Left renal cortex interstitium (tissue), 4 donors: ENCODE data around the gene ACAN. TPM values are rescaled to one million over a fixed set of nuclear protein-coding genes. Genes with fewer than 3 reads are reported as not detected.

Experiments used
- DNase-seq, 4 donors: peaks; one replicate each; pipeline ENCODE4 v3.0.0-alpha.2; 2013; ENCODE audit warnings: low read depth in 4 of 4, low spot score in 2 of 4, missing footprints in 1 of 4
- polyA plus RNA-seq, 4 donors: library from polyadenylated mRNA; unstranded; fragments of 120-200 nt; gene quantifications; one replicate each; pipeline ENCODE4 v1.2.1, GENCODE V29; 2013; ENCODE audit not compliant: insufficient read length in 4 of 4

ACAN gene
- polyA plus RNA-seq, 4 donors = 2.2 to 5.2 (median 3.9) TPM

GRCh38 chr15:88839146-88839545 lies 35.9 kb downstream of the ACAN start:
- DNase-seq = no peak

DNA sequence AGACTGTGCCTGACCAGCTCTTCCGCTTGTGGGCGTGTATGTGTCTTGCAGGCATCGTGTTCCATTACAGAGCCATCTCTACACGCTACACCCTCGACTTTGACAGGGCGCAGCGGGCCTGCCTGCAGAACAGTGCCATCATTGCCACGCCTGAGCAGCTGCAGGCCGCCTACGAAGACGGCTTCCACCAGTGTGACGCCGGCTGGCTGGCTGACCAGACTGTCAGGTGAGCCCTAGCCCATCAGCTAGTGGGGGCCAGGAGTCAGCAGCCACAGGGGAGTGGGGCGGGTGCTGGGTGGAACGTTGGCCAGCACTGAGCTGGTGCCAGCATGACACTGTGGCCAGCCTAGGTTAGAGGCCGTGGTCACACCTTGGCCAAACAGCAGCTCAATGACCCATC lies 36.7 kb downstream of the ACAN start:
- DNase-seq = no peak

- DNase-seq = no peak
Observed at GRCh38 chr15:88841236-88841635, 38.0 kb downstream of the ACAN start.

GRCh38 chr15:88842156-88842555 lies 38.9 kb downstream of the ACAN start:
- no peak for DNase-seq

DNA sequence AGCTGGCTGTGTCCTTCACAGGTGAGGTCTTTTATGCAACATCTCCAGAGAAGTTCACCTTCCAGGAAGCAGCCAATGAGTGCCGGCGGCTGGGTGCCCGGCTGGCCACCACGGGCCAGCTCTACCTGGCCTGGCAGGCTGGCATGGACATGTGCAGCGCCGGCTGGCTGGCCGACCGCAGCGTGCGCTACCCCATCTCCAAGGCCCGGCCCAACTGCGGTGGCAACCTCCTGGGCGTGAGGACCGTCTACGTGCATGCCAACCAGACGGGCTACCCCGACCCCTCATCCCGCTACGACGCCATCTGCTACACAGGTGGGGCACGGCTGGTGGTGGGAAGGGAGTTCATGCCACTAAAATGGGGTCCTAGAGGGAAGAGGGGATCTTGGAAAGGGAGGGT lies 40.1 kb downstream of the ACAN start:
- no peak for DNase-seq

DNA sequence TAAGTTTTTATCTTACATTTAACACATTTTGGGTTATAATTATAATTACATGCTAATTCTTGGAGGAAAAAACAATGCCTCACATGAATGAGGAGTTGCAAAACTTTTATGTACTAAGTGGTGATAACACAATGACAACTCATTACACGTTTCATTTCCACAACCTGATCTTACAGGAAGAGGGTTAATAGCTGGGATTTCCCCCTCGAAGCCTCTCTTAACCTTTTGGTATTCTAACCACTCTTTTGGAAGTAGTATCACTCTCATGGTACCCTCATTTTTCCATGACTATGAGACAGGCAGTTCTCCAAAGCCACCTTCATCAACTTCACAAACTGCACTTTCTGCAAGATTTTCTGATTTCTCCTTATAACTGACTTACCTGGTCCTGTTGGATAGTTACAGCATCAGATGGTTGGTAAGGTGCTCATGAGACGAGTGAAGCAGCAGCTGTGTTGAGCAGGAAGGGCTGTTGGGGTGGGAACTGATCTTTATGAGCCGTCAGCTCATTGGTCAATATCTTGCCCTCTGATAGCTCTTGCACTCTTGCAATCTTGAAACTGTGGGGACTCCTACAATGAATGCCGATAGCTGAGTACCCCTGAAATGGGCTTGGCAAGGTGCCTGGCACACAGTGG lies 41.6 kb downstream of the ACAN start:
- no peak for DNase-seq

GRCh38 chr15:88845616-88846015 lies 42.4 kb downstream of the ACAN start:
- no peak for DNase-seq

GRCh38 chr15:88847144-88847543 lies 43.9 kb downstream of the ACAN start:
- no peak for DNase-seq

GRCh38 chr15:88848203-88848602 lies 45.0 kb downstream of the ACAN start:
- DNase-seq = no peak

DNA sequence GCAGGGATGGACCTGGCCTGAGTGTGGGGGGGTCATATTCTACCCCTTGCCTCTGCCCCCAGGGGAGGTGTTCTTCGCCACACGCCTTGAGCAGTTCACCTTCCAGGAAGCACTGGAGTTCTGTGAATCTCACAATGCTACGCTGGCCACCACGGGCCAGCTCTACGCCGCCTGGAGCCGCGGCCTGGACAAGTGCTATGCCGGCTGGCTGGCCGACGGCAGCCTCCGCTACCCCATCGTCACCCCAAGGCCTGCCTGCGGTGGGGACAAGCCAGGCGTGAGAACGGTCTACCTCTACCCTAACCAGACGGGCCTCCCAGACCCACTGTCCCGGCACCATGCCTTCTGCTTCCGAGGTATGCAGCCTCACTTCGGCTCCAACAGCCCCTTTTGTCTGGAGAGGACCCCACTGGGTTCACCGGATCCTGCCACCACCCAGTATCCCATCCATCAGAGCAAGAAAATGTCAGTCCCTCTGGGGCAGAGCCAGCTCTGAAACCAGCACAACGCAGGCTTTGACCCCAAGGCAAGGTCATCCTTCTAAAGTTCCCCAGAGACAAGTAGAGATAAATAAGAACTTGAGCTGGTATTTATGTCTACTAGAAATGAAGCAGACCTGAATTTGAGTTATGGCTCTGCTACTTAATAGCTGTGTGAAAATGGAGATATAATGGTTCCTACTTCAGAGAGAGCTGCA lies 46.3 kb downstream of the ACAN start:
- no peak for DNase-seq

DNA sequence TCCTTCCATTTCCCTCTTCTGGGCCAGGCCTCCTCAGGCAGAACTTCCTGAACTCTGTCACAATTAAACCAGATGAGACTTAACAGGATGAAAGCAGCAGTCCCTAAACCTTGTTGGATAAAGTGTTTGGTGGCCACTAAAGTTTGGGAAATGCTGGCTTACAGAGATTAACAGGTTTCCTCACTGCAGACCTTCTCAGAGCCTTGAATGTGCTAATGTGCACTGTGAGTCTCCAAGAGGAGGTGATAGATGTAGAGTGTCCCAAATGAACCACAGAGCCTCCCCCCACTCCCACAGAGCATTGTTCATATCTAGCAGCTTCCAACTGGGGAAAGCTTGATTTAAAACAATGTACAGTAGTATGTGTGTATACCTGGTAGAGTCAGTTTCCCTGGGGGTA lies 49.2 kb downstream of the ACAN start:
- no peak for DNase-seq

DNA sequence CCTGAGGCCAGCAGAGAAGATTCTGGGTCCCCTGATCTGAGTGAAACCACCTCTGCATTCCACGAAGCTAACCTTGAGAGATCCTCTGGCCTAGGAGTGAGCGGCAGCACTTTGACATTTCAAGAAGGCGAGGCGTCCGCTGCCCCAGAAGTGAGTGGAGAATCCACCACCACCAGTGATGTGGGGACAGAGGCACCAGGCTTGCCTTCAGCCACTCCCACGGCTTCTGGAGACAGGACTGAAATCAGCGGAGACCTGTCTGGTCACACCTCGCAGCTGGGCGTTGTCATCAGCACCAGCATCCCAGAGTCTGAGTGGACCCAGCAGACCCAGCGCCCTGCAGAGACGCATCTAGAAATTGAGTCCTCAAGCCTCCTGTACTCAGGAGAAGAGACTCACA lies 55.7 kb downstream of the ACAN start:
- no peak for DNase-seq

- no peak for DNase-seq
Observed at GRCh38 chr15:88859550-88859949, 56.3 kb downstream of the ACAN start.

GRCh38 chr15:88860212-88860611 lies 57.0 kb downstream of the ACAN start:
- no peak for DNase-seq

DNA sequence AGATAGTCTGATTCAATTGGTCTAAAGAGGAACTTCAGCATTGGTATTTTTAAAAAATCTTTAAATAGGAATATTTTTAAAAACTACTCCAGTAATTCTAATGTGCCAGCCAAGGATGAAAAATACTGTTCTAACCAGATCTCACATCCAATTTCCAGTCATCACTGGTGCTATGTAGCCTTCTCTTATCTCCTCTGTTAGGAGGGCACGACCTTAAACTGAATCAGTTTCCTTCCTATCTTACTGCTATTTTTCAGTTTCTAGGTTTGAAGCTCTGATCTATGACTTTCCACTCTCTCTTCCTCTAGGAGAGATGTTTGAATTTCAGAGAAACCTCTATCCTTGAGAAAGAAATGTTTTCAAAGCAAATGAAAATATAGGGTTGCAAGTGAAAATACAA lies 60.2 kb downstream of the ACAN start:
- no peak for DNase-seq

DNA sequence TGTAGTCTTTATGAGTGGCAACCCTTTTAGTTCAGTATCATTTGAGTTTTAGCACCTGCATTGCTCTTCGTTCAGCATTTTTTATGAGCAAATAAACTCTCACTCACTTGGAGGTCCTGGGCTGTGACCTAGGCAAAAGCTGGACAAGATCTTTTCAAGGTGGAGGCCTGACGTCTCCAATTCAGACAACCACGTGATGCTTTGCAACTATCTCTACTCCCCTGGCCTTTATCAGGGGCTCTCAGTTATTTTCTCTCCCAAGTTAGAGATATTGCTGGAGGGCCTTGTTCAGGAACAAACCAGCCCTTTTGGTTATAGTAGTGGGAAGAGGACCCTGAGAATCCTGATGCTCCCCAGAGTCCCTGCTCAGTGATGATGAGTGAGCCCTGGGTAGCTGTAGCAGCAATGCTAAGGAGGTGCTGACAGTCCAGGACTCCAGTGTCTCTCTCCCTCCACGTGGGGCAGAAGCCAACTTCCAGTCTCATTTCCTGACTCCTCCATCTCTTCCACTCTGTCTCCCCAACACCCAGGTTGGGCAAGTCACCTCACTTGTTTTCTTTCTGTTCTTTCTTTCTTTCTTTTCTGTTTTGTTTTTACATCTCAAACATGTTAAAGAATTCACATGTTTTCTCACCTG lies 61.7 kb downstream of the ACAN start:
- no peak for DNase-seq

DNA sequence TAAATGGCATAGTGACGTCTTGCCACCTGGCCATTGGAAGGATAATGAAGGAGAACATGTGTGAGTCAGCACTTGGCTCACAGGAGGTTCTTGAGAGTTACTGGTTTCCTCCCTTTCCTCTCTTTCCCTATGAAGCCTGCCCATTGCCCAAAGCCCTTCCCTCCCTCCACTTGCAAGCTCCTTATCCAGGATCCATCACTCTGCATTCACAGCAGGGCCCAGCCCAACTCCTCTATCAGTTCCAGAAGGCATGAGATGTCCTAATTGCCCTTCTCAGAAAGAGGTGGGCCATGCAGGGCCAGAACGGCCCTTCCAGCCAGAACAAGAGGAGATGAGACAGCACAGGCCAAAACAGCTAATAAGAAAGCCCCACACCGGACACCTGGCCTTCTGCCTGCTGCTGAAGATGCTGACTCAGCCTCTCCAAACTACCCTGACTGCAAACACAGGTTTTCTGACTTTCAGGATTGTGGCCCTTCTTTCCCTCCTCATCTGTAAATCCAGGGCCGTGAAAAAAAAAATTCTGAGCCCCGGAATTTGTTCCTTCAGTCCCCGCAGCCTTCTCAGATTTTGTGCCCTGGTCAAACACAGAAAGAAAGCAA lies 62.4 kb downstream of the ACAN start:
- no peak for DNase-seq

DNA sequence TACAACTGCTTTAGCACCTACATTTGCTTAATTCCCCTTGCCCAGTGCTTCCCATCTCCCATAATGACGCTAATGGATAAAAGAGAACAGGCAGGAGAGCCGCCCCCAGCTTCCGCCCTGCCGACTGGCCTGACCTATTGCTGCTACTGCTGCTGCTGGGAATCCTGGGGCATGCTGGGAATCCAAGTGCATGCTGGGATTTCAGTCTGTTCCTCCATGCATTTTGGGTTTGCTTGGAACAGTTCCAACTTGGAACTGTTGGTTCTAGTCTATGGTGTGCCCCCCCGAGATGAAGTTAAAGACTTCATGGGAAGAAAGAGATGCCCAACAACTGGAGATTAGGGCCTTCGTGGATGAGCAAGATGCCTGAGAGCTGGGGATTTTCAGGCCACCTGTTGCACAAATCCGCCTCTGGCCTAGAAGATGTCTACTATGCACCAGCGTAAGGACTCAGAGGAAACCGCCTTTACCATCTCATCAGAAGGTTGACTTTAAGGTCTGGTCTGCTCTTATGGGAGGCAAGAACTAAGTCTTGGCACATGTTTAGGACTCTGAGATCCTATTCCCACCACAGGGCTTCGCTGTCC lies 63.2 kb downstream of the ACAN start:
- no peak for DNase-seq

GRCh38 chr15:88871313-88871712 lies 68.1 kb downstream of the ACAN start:
- DNase-seq = no peak

DNA sequence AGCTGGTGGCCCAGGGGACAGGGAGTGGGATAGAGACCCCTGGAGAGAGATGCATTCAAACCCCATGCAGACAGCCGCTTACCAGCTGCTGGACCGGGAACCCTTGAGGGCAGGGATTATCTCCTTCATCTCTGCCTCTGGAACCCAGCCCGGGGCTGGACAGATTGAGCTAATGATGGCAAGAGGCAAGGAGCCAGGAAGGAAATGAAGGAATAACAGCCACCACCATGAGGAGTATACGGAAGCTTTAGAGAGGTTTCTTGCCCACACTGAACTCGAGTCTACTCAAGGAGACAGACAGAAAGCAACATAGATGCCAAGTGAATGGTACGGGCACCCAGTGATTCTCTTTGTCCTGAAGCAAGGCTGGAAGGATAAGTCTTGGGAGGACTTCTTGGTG lies 68.9 kb downstream of the ACAN start:
- DNase-seq = no peak

DNA sequence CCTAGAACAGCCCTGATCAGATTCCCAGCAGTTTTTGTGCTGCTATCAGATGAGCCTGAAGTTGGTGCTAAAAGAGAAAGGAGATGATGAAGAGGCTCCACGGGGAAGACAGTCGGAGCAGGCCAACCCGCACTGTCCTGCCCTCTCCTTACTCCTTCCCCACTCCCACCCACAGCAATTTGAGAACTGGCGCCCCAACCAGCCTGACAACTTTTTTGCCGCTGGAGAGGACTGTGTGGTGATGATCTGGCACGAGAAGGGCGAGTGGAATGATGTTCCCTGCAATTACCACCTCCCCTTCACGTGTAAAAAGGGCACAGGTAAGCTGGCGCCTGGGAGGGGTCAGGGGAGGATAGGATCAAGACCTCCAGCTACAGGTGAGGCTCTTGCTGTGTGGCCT lies 69.5 kb downstream of the ACAN start:
- no peak for DNase-seq
